GM18870 (cell line): Measurements from ENCODE around the gene ERFE.

Experiments
- ATAC-seq: cut with Tn5 transposase; IDR thresholded peaks from one replicate; pipeline ENCODE4 v1.9.1; 2021; ENCODE audit warnings: moderate library complexity; ENCODE audit not compliant: unreplicated experiment

ERFE gene

GRCh38 chr2:238125127-238125885, 33.5 kb upstream of the ERFE start:
- no peak for ATAC-seq

GRCh38 chr2:238126338-238126737, 32.4 kb upstream of the ERFE start:
- no peak for ATAC-seq

- ATAC-seq: no peak
Observed at GRCh38 chr2:238126775-238127164, 32.0 kb upstream of the ERFE start.

GRCh38 chr2:238127165-238128060, 31.4 kb upstream of the ERFE start:
- no peak for ATAC-seq

- no peak for ATAC-seq
Observed at GRCh38 chr2:238128061-238128440, 30.7 kb upstream of the ERFE start.

- no peak for ATAC-seq
Observed at GRCh38 chr2:238128534-238129001, 30.2 kb upstream of the ERFE start.

- ATAC-seq: no peak
Observed at GRCh38 chr2:238129166-238130010, 29.4 kb upstream of the ERFE start.

- no peak for ATAC-seq
Observed at GRCh38 chr2:238130111-238130695, 28.6 kb upstream of the ERFE start.

- no peak for ATAC-seq
Observed at GRCh38 chr2:238130696-238131628, 27.8 kb upstream of the ERFE start.

GRCh38 chr2:238131761-238132462, 26.9 kb upstream of the ERFE start:
- no peak for ATAC-seq

GRCh38 chr2:238132463-238133450, 26.0 kb upstream of the ERFE start:
- ATAC-seq: no peak

GRCh38 chr2:238133499-238134392, 25.0 kb upstream of the ERFE start:
- no peak for ATAC-seq

- ATAC-seq: no peak
Observed at GRCh38 chr2:238134393-238134785, 24.4 kb upstream of the ERFE start.

GRCh38 chr2:238135601-238136150, 23.1 kb upstream of the ERFE start:
- ATAC-seq: no peak

GRCh38 chr2:238136820-238137537, 21.8 kb upstream of the ERFE start:
- ATAC-seq: no peak

GRCh38 chr2:238137885-238138284, 20.9 kb upstream of the ERFE start:
- no peak for ATAC-seq
